Activated T-helper 1 cell treated with Interleukin-2 at 50 U/mL for 16 hours (primary cell): ENCODE measurements around the gene NTF4.
A peak's percentile ranks its signal among the peaks of the same experiment; 100 is the strongest.
"Not testable (repeated sequence)": the region's sequence is repeated elsewhere in the genome, so short reads cannot be mapped to it uniquely, and the experiment has no call there.

ENCODE experiments used
- DNase-seq: peaks from one replicate; pipeline ENCODE4 v3.0.0-alpha.2; 2020; ENCODE audit warnings: low read depth

Gene NTF4

DNA sequence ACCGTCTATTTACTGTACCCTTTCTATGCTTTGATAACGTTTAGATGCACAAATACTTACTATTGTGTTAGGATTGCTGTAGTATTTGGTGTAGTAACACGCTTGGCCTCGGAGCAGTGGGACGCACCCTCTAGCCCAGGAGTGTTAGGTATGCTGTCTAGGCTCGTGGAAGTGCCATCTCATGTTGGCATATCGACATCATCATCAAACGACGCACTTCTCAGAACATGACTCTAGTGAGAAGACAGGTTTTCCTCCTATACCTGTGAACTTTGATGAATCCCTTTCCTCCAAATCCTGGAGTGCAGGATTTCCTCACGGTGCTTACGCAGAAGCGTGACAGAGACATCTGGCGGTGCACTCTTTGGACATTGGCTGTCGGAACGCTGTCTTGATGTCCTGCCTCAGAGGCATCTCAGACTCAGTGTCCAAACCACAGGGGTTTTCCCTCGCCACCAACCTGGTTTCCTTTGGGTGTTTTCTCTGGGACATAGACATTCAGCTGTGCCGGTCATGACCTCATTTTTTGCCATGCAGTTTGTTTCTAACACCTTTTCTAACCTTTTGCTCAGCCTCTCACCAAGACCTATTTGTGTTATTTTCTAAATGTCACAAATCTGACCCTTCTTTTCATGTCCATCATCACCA, 26.9 kb upstream of the NTF4 start:
- no peak for DNase-seq

DNA sequence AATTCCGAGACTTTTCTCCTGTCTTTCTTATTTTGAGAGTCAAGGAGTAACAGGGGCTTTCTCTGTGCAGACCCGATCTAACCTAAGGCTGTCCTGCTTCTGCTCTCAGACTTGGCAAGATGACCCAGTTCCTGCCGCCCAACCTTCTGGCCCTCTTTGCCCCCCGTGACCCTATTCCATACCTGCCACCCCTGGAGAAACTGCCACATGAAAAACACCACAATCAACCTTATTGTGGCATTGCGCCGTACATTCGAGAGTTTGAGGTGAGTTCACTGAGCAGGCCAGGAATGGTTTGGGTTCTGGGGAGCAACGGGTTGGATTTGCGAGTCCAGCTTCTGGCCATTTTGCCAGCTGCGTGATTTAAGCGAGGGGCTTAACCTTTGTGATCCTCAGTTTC, 21.7 kb upstream of the NTF4 start:
- no peak for DNase-seq

DNA sequence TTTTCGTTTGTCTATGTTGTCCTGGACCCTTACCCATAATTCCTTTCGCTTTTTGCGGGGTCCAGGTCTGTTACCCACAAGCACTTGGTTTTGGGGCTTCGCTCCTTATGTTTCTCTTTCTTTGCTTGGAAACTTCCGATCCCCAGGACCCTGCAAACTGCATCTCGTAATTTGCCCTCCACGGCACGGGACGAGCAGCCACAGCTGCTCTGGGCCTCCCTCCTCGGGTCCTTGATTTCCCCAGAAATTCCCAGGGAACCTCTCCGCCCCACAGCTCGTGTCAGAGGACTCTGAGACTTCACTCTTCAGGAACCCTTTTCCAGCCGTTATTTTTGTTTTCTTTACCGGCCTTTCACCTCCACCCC, 21.2 kb upstream of the NTF4 start:
- no peak for DNase-seq

DNA sequence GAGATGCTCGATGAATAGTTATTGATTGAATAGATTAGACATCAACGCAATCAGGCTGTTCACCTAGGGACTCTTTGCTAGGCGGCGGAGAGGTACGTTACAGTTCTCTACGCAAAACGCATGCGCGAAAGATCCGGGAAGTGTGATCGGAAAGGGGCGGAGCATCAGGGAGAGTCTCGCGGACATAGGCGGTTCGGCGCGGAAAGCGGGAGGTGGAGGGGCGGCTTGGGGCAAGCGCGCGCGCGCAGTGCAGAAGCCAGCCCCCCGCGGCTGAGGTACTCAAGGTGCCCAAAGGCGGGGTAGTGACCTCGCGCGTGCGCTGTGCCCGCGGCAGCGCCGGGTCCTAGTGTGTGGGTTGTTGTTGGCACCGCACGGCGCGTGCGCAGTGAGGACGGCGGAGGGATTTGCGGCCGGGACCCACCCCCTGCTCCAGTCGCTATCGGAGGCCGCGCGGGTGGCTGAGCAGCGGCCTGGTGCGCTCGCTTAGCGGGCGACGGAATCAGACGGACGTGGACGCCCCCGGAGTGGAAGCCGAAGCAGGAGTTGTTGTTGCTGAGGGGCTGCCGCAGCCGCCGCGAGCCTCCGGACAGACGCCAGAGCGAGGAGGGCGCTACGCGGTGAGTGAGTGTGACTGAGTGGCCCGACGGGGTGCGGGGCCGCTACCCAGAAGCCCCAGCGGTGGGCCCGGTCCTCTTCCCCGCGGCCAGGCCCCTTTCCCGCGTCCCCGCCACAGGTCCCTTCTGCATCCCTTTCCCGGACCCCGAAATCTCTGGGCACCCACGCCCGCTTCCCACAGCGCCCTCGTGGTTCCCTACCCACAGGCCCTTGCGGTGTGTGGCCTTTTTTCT, 20.6 kb upstream of the NTF4 start, which contains the start of gene SNRNP70:
SNRNP70 (plus strand) TSS at position 432 of the 848 bp plus-strand sequence. CDS start 964 bp downstream, outside the sequence.
- peak; percentile 99 for DNase-seq

DNA sequence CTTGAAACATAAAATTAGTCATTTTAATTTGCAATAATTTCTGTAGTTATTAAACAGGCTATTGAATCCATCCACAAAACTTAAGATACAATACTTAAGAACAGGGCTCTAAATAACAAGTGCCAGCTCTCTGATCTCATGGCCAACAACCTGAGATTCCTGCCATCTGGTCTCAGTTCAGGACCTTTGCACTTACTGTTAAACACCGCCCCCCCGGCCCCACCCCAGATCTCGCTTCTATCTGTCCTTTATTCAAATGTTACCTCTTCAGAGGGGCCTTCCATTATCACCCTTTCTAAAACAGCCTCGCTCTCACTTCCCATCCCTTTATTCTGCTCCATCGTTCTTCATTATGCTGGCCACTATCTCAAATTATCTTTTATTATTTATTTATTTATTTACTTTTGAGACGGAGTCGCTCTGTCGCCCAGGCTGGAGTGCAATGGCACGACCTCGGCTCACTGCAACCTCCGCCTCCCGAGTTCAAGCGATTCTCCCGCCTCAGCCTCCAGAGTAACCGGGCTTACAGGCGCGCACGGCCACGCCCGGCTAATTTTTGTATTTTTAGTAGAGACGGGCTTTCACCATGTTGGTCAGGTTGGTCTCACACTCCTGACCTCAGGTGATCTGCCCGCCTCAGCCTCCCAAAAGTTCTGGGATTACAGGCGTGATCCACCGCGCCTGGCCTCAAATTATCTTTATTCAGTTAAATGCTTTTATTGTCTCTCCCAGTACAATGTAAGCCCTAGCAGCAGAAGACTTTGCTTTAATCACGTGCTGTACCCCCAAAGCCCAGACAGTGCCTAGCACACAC, 19.8 kb upstream of the NTF4 start:
- no peak for DNase-seq

DNA sequence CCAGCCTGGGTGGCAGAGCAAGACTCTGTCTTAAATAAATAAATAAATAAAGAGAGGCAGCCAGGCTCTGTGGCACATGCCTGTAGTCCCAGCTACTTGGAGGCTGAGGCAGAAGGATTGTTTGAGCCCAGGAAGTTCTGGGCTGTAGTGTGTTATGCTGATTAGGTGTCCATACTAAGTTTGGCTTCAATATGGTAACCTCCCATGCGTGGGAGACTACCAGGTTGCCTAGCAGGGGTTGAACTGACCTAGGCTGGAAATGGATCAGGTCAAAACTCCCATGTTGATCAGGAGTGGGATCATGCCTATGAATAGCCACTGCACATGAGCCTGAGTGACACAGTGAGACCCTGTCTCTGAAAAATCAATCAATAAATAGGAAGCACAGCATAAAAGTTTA, 16.7 kb upstream of the NTF4 start:
- DNase-seq: no peak

DNA sequence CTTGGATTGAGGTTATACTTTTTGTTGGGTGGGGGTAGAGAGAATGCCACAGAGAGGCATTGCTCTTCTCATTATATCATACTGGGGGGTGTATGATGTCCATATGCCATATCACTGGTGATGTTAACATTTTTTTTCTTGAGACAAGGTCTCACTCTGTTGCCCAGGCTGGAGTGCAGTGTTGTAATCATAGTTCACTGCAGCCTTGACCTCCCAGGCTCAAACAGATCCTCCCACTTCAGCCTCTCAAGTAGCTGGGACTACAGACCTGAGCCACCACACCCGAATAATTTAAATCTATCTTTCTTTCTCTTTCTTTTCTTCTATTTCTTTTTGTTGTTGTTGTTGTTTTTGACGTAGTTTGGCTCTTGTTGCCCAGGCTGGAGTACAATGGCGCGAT, 15.8 kb upstream of the NTF4 start:
- DNase-seq: no peak

DNA sequence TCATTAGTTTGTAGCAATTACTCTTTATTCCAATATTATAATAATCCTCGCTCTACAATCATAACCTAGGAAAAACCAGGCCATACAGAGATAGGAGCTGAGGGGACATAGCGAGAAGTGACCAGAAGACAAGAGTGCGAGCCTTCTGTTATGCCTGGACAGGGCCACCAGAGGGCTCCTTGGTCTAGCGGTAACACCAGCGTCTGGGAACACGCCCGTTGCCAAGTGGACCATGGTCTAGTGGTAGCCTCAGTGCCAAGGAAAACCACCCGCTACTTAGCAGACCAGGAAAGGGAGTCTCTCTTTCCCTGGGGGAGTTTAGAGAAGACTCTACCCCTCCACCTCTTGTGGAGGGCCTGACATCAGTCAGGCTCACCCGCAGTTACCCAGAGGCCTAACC, 10.3 kb upstream of the NTF4 start:
- DNase-seq: not testable (repeated sequence)

DNA sequence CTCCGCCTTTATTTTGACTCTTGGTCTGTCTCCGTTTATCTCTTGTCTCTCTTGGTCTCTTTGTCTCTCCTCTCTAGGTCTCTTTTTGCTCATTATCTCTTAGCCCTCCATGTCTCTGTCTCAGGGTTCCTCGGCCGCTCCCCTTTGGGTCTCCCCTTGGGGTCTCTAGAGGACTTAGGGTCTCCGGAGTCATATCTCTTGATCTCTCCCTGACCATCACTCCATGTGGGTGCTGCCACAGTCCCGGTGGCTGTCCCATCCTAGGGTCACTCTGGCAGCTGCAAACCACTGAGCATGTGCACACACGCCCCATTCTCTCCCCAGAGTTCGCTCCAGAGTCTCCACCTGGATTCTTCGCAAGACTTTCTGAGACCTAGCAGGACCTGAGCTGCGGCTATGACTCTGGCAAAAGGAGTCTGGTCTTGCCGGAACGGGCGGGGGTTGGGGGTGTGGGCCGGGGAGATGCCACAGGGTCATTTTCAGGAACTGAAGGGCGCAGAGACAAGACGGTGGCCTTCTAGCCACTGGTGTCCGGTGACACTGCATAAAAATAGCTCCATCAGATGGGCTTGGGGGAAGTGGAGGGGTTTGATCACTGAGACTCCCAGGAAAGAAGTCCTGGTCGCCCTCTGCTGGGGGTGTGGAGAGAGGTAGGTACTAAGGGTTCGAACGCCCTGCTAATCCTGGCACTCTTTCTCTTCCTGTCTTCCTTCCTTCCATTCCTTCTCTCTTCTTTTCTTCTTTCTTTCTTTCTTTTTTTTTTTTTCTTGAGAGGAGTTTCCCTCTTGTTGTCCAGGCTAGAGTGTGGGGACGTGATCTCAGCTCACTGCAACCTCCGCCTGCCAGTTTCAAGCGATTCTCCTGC, 9.1 kb upstream of the NTF4 start:
- no peak for DNase-seq

DNA sequence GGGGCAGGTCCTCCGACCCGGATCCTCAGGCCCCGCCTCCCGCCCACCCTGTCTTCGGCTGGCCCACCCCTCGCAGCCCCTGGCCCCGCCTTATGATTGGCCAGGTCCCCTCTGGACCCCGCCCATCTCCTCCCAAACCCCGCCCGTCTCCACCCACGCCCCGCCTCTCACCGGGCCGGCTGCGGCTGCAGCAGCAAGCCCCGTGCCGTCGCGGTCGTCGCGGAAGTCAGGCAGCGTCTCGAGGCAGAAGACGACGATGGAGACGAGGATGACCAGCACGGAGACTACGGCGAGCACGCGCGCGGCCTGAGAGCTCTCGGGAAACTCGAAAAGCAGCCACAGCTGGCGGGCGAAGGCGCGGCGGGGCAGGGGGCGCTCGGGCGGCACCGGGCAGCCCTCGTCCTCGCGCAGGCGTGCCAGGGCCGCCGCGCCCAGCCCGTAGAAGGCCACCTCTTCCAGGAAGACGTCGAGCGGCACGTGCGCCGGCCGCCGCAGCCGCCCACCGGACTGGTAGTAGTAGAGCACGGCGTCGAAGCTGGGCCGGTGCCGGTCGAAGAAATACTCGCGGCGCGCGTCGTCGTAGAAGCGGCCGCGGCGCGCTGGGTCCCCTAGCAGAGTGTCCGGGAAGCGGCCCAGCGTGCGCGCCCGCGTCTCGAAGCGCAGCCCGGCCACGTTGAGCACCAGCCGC, 7.4 kb upstream of the NTF4 start:
- DNase-seq: no peak

DNA sequence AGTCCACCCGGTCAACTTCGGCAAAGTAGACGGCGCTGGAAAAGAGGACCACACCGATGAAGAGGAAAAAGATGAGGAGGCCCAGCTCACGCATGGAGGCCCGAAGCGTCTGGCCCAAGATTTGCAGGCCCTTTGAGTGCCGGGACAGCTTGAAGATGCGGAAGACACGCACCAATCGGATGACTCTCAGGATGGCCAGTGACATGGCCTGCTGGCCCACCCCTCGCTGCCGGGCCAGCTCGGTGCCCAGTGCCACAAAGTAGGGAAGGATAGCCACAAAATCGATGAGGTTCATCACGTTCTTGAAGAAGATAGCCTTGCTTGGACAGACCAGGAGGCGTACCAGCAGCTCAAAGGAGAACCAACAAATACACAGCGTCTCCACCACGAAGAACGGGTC, 5.8 kb upstream of the NTF4 start:
- DNase-seq: no peak

DNA sequence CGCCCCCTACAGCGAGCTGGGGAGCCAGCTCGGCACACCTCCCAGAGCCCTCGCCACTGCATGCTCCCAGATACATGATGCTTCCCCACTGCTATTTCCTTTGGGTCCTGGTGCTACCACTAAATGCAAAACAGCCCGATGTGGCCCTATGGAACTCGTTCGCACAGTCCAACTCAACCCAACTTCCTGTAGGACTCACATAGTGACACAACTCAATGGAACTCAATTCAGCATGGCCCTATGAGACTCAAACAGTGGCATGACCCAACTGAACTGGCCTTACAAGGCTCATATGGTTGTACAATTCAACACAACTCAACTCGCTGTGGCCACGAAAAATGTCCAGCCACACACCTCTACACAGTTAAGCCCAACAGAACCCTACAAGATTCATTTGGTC, 4.4 kb upstream of the NTF4 start:
- DNase-seq: no peak

DNA sequence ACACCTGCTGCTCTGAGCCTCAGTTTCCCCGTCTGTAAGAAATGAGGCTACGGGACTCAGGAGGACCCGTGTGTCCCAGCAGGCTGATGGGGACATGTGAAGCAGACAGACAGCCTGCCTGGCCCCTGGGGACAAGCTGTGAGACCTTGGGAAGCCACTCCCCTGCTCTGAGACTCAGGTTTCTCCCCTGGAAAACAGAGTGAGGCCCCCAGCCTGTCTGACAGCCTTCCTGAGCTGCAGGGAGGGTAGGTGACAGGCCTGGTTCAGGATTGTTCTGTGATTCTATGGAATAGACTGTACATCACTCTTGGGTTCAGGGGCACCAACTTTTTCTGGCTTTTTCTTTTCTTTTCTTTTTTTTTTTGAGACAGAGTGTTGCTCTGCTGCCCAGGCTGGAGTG, 2.9 kb upstream of the NTF4 start:
- DNase-seq: no peak

DNA sequence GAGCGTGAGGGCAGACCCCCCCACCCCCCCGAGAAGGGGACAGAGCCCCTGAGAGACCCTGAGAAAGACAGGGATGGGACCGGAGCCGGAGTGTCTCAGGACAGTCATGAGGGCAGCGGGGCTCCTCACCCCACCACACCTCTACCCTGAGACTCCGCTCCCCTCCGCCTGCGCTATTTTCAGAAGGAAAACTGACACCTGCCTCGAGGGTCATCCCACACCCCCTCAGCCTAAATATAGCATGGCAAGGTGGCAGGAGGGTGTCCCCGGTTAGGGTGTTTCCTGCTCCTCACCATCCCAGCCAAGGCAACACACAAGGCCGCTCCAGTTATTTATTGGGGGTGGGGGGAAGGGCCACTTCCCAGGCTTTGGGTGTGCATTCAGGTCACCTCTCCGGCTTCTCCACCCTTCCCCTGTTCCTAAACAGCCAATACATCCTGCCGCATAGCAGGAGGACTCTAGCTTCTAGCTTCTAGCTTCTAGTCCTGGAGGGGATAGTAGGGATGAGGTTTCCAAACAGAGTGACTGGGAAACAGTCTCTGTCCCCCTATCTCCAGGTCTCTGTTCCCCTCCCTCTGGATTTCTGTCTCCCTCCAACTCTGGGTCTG, 1.4 kb upstream of the NTF4 start:
- no peak for DNase-seq

DNA sequence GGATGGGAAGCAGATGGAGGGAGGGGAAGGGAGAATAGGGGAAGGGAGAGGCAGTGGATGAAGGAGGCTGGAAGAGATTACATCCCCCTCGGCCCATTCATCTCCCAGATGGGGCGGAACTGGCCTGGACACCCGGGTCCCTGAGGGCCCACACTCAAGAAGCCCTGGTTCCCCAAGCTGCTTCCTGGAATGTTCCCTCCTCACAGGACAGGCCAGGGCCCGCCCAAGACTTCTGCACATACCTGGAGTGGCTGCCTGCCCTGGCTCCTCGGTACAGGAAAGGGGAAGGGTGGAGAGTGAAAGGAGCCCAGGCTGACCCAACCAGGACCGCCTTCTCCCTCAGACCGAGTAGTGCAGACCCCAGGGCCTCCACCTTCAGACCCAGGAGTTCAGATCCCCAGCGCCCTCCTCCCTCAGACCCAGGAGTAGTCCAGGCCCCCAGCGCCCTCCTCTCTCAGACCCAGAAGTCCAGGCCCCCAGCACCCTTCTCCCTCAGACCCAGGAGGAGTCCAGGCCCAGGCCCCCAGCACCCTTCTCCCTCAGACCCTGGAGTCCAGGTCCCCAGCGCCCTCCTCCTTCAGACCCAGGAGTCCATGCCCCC, 489 bp downstream of the NTF4 start:
- no peak for DNase-seq

DNA sequence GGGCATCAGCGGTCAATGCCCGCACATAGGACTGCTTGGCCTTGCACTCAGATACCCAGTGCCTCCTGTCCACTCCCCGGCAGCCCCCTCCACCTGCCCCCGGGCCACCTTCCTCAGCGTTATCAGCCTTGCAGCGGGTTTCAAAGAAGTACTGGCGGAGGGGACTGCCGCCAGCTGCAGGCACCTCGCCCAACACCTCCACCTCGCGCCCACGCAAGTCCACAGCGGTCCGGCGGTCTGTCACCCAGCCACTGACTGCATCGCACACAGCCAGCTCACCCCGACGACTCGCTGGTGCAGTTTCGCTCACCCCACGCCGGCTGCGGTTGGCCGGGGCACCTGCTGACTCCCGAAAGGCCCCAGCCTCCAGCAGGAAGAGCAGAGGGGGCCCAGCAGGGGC, 3.2 kb downstream of the NTF4 start:
- no peak for DNase-seq

DNA sequence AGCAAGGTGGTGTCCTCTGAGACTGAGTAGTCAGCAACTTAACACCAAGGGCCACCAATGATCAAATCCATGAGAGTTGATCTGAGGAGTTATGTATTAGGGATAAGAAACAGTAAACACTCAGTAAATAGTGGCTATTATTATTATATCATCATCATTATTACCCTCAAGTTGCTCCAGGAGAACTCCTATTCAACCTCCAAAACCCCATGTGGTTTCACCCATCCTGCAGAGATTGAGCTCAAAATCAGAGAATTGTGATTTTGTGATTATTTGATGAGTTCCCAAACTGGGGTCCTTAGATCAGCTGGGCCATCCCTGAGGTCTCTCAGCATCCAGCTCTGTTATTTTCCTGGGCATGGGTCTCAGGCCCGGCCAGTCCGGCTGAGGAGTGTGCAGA, 3.6 kb downstream of the NTF4 start:
- DNase-seq: no peak

DNA sequence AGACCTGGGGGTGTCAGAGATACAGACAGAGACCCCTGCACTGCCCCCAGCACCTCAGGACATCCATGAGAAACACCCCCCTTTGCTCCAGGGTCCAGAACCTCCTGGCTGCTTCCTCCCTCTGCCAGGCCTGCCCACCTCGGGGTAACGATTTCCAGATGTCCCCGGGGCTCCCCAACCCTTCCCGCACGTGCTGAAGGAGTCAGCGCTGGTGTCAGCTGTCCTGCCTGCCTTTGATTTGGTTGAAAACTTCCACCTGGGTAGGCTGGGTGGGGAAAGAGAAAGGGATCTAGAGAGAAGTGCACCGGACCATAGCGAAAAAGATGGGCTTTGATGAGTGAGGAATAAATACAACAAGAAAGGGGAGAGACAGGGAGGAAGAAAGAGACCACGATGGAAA, 5.6 kb downstream of the NTF4 start:
- no peak for DNase-seq

DNA sequence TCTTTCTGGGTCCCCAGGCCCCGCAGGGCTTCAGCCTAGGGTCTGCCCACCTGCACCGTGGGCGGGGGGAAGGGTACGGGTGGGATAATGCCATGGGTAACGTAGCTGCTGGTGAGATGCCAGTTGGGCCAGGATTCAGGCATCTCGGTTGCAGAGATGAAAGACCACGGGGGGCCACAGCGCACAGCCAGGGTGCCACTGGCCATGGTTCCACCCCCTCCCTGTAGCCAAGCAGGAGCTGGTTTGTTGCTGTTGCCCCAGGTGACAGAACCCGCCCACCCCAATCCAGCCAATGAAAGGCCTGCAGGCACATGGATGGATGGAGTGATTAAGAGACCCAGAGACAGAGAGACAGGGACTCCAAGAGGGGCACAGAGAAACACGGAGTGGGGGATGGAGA, 6.1 kb downstream of the NTF4 start:
- DNase-seq: no peak

DNA sequence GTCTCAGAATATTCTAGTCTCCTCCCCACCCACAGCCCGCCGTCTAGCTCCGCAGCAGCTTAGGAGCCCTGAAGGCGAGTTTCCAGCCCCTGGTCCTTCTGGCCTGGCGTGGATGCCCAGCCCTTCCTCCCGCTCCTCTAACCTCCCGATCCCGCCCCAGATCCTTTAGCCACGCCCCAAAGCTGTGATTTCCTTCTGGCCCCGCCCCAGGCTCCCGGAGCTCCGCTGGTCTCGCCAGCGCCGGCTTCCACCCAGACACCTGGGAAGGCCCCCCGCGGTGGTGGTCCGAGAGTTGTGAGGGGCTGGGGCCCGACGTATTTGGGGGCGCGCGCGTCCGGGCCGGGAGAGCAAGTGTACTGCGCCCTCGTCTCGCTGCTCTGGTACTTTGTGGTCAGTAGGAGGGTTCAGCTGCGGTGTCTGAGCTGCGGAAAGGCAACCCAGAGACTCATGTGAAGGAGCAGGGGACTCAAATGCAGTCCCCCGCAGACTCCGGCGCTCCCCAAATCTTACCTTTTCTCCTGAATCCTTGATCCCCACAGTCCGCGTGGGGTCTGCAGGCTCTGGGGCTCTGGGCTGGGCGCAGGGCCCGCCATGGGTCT, 6.9 kb downstream of the NTF4 start, which contains the start of gene CGB7:
CGB7 (minus strand) TSS at position 114 of the 599 bp plus-strand sequence. CDS start 2,374 bp downstream, outside the sequence.
- no peak for DNase-seq
